ENCODE measurements around the gene JAZF1. TPM values are rescaled to one million over a fixed set of nuclear protein-coding genes. Genes with fewer than 3 reads are reported as not detected.

Gene JAZF1
- total RNA-seq, 1 experiment from 2014 or later, result 3.4 TPM

DNA sequence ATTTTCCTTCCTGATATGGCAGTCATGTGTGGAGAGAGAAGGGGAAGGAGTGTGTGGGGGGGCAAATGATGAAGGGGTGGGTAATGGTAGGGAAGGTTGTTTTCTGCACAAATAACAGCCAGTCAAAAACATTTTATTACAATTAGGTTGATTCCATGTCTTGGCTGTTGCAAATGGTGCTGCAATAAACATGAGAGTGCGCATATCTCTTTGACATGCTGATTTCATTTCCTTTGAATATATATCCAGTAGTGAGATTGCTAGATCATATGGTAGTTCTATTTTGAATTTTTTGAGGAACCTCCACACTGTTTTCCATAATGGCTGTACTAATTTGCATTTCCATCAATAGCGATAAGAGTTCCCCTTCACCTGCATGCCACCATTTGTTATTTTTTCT, 10.6 kb upstream of the JAZF1 start:
- CTCF ChIA-PET, result no interaction called here
- no peak for ATAC-seq

GRCh38 chr7:28190077-28190710, 9.6 kb upstream of the JAZF1 start:
- H3K4me2 ChIP-seq (ENCODE audit: low read length), result no peak overlapping the region
- H3K9ac ChIP-seq (ENCODE audit: low read length), result no peak overlapping the region
- H4K20me1 ChIP-seq (ENCODE audit: insufficient read depth), result no peaks in the 10 kb centered on the region
- H3K9me3 ChIP-seq (ENCODE audit: control insufficient read depth in 1 of 2, insufficient read depth in 1 of 2, low read depth in 1 of 2, low read length in 2 of 2), result no peaks in the 10 kb centered on the region
- no peak overlapping the region for H2AFZ ChIP-seq (ENCODE audit: low read depth, low read length, poor library complexity, severe bottlenecking)
- ATAC-seq, result no peak
- DNase-seq (ENCODE audit: low read depth, low spot score), result no peak
- BruUV-seq (replicated peaks), result no TSS peak
- ChIA-PET POLR2A (no interaction called here), RAD21 (ENCODE audit: low non-redundant PET in 1 of 2, low total read pairs in 2 of 2, uncharacterized antibody in 2 of 2, unreplicated experiment in 2 of 2) (no interaction called here), CTCF (no interaction called here)
- H3K36me3 ChIP-seq (ENCODE audit: control insufficient read depth in 1 of 2, insufficient read depth in 2 of 2, low read length in 2 of 2), result no peaks in the 10 kb centered on the region
- peaks cover 27% of the 10 kb centered on the region; the same call in 1 of the 2 replicates for H3K27me3 ChIP-seq (ENCODE audit: insufficient read depth, low read length)
- no peak overlapping the region for H3K4me3 ChIP-seq (replicated peaks in 1 of 2; ENCODE audit: low read depth in 1 of 2, low read length in 2 of 2)
- no peaks in the 10 kb centered on the region for H3K9me2 ChIP-seq (ENCODE audit: insufficient read depth)
- no peaks in the 10 kb centered on the region for H3K4me1 ChIP-seq (ENCODE audit: control insufficient read depth in 1 of 2, insufficient read depth in 2 of 2, low read length in 2 of 2)
- intact Hi-C loops (cut with micrococcal nuclease), result no loop called here
- H3K27ac ChIP-seq (ENCODE audit: low read depth, low read length), result no peak overlapping the region
- H3K79me2 ChIP-seq (ENCODE audit: insufficient read depth, low read length), result no peaks in the 10 kb centered on the region
- no peak for TF ChIP-seq POLR2AphosphoS5 (IDR thresholded peaks at IDR 0.05; ENCODE audit: low read depth, low read length)
- TF ChIP-seq REST (IDR thresholded peaks at IDR 0.05; ENCODE audit: low read depth), result no peak
- no peak for TF ChIP-seq POLR2A (IDR thresholded peaks at IDR 0.05; ENCODE audit: borderline replicate concordance, extremely low read depth, insufficient read depth, insufficient read length)
- TF ChIP-seq ZNF274 (IDR thresholded peaks at IDR 0.05; ENCODE audit: low read depth, low read length), result no peak
- TF ChIP-seq EZH2 (IDR thresholded peaks at IDR 0.05), result no peak
- no peak for TF ChIP-seq FOSL1 (IDR thresholded peaks at IDR 0.05; ENCODE audit: low read depth)
- TF ChIP-seq JUND (IDR thresholded peaks at IDR 0.05), result no peak
- TF ChIP-seq SIN3A (IDR thresholded peaks at IDR 0.05; ENCODE audit: low read depth), result no peak
- no peak for TF ChIP-seq ELF1 (IDR thresholded peaks at IDR 0.05; ENCODE audit: borderline replicate concordance, low read depth)
- TF ChIP-seq SRF (IDR thresholded peaks at IDR 0.05; ENCODE audit: low read depth), result no peak
- TF ChIP-seq CEBPB (IDR thresholded peaks at IDR 0.05; ENCODE audit: low read depth), result no peak
- TF ChIP-seq, protein P1, sequence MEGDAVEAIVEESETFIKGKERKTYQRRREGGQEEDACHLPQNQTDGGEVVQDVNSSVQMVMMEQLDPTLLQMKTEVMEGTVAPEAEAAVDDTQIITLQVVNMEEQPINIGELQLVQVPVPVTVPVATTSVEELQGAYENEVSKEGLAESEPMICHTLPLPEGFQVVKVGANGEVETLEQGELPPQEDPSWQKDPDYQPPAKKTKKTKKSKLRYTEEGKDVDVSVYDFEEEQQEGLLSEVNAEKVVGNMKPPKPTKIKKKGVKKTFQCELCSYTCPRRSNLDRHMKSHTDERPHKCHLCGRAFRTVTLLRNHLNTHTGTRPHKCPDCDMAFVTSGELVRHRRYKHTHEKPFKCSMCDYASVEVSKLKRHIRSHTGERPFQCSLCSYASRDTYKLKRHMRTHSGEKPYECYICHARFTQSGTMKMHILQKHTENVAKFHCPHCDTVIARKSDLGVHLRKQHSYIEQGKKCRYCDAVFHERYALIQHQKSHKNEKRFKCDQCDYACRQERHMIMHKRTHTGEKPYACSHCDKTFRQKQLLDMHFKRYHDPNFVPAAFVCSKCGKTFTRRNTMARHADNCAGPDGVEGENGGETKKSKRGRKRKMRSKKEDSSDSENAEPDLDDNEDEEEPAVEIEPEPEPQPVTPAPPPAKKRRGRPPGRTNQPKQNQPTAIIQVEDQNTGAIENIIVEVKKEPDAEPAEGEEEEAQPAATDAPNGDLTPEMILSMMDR (IDR thresholded peaks at IDR 0.05 in 2 of 3, conservative IDR thresholded peaks at IDR 0.05 in 1 of 3; ENCODE audit: borderline replicate concordance in 1 of 3, insufficient read depth in 1 of 3, low read depth in 2 of 3, low read length in 2 of 3), result no peak
- no peak for TF ChIP-seq ZFX (IDR thresholded peaks at IDR 0.05)
- TF ChIP-seq EGR1 (IDR thresholded peaks at IDR 0.05; ENCODE audit: low read depth), result no peak
- no peak for TF ChIP-seq TCF7L2 (IDR thresholded peaks at IDR 0.05; ENCODE audit: borderline replicate concordance, extremely low read depth, insufficient read depth, insufficient read length)

More for the DNA sequence above, 10.6 kb upstream of the JAZF1 start:
- H3K27ac ChIP-seq (ENCODE audit: low read depth, low read length), result no peak overlapping the region
- TF ChIP-seq, protein P2, sequence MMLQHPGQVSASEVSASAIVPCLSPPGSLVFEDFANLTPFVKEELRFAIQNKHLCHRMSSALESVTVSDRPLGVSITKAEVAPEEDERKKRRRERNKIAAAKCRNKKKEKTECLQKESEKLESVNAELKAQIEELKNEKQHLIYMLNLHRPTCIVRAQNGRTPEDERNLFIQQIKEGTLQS (IDR thresholded peaks at IDR 0.05), result no peak
- no peak for TF ChIP-seq RAD21 (IDR thresholded peaks at IDR 0.05; ENCODE audit: low read depth)
- no peak overlapping the region for H2AFZ ChIP-seq (ENCODE audit: low read depth, low read length, poor library complexity, severe bottlenecking)
- intact Hi-C loops (cut with micrococcal nuclease), result no loop called here
- H3K4me3 ChIP-seq (replicated peaks in 1 of 2; ENCODE audit: low read depth in 1 of 2, low read length in 2 of 2), result no peak overlapping the region
- H3K79me2 ChIP-seq (ENCODE audit: insufficient read depth, low read length), result no peaks in the 10 kb centered on the region
- no TSS peak for BruUV-seq (replicated peaks)
- H3K36me3 ChIP-seq (ENCODE audit: control insufficient read depth in 1 of 2, insufficient read depth in 2 of 2, low read length in 2 of 2), result no peaks in the 10 kb centered on the region
- H4K20me1 ChIP-seq (ENCODE audit: insufficient read depth), result no peaks in the 10 kb centered on the region
- H3K9me2 ChIP-seq (ENCODE audit: insufficient read depth), result no peaks in the 10 kb centered on the region
- H3K4me2 ChIP-seq (ENCODE audit: low read length), result no peak overlapping the region
- POLR2A ChIA-PET, result no interaction called here
- no peaks in the 10 kb centered on the region for H3K4me1 ChIP-seq (ENCODE audit: control insufficient read depth in 1 of 2, insufficient read depth in 2 of 2, low read length in 2 of 2)
- H3K27me3 ChIP-seq (ENCODE audit: insufficient read depth, low read length), result peaks cover 27% of the 10 kb centered on the region; the same call in 1 of the 2 replicates
- H3K9me3 ChIP-seq (ENCODE audit: control insufficient read depth in 1 of 2, insufficient read depth in 1 of 2, low read depth in 1 of 2, low read length in 2 of 2), result no peaks in the 10 kb centered on the region
- DNase-seq (ENCODE audit: low read depth, low spot score), result no peak
- no peak overlapping the region for H3K9ac ChIP-seq (ENCODE audit: low read length)
- RAD21 ChIA-PET (ENCODE audit: low non-redundant PET in 1 of 2, low total read pairs in 2 of 2, uncharacterized antibody in 2 of 2, unreplicated experiment in 2 of 2), result no interaction called here
